K562 (cell line): Measurements from ENCODE around the gene SEPTIN1. TPM values are rescaled to one million over a fixed set of nuclear protein-coding genes. Genes with fewer than 3 reads are reported as not detected.

Source experiments
- ARID3A ChIP-seq: IDR thresholded peaks from 2 replicates; pipeline ENCODE4 v1.6.1; 2012; ENCODE audit warnings: low read depth, low read length, improper control_type of control experiment, borderline replicate concordance
- ARID4B ChIP-seq: sonication (generic); formaldehyde crosslinking; IDR thresholded peaks from 2 replicates; pipeline ENCODE4 v1.8.0; 2022; ENCODE audit warnings: mild to moderate bottlenecking, missing genetic modification reagents
- ATF2 ChIP-seq: sonication (generic); formaldehyde crosslinking; IDR thresholded peaks from 2 replicates; pipeline ENCODE4 v1.8.1; 2022; ENCODE audit warnings: missing genetic modification reagents
- E2F8 ChIP-seq: fragments of 450-650 bp; IDR thresholded peaks from 2 replicates; pipeline ENCODE4 v1.7.1; 2018; ENCODE audit warnings: mild to moderate bottlenecking, low read depth; ENCODE audit not compliant: partially characterized antibody
- IFI16 ChIP-seq: fragments of 250-450 bp; sonication (Bioruptor Pico); IDR thresholded peaks from 2 replicates; pipeline ENCODE4 v2.1.2; 2022; ENCODE audit warnings: mild to moderate bottlenecking, inconsistent platforms
- MTA3 ChIP-seq: fragments of 450-650 bp; formaldehyde crosslinking; IDR thresholded peaks from 2 replicates; pipeline ENCODE4 v1.6.1; 2017; ENCODE audit warnings: mild to moderate bottlenecking, borderline replicate concordance
- RBM15 ChIP-seq: fragments of 200-400 bp; formaldehyde crosslinking; IDR thresholded peaks from 2 replicates; pipeline ENCODE4 v1.6.1; 2018; ENCODE audit warnings: mild to moderate bottlenecking, low read length, moderate library complexity; ENCODE audit not compliant: insufficient read depth
- SFPQ ChIP-seq: fragments of 200-400 bp; formaldehyde crosslinking; IDR thresholded peaks from 2 replicates; pipeline ENCODE4 v1.6.1; 2017; ENCODE audit warnings: mild to moderate bottlenecking, low read depth, low read length, moderate library complexity
- SLC30A9 ChIP-seq: fragments of 250-450 bp; sonication (Bioruptor Pico); IDR thresholded peaks from 2 replicates; pipeline ENCODE4 v1.8.0; 2022; ENCODE audit warnings: mild to moderate bottlenecking, moderate library complexity
- TBL1XR1 ChIP-seq, 2 experiments: IDR thresholded peaks; 2 replicates each; pipeline ENCODE4 v1.6.1; 2012; ENCODE audit warnings: improper control_type of control experiment in 2 of 2, low read length in 2 of 2, mild to moderate bottlenecking in 1 of 2
- TSC22D4 ChIP-seq: fragments of 450-650 bp; IDR thresholded peaks from 2 replicates; pipeline ENCODE4 v1.6.1; 2016; ENCODE audit warnings: missing genetic modification characterization, missing biosample characterization, control low read depth
- polyA plus RNA-seq, 8 experiments: library from polyadenylated mRNA; depleted of rRNA in 4 of 8; stranded (reverse) in 5 of 8; unstranded in 3 of 8; fragments of >200 nt; fragmentation: Nextera tagmentation in 2 of 8; fragmentation: Illumina TruSeq in 1 of 8; extraction: Ambion mirVana in 2 of 8; extraction: Trizol in 1 of 8; gene quantifications; 2 replicates each; pipeline versions ENCODE4 v1.2.1 to v1.2.3, GENCODE V29; 2011 to 2014; ENCODE audit warnings: inconsistent platforms in 1 of 8, missing spikeins in 1 of 8
- total RNA-seq, 7 experiments: library from RNA; depleted of rRNA in 6 of 7; stranded (reverse); fragments of >200 nt in 6 of 7; fragmentation: Illumina TruSeq in 2 of 7; extraction: Trizol in 2 of 7; gene quantifications; 2 replicates each; pipeline versions ENCODE4 v1.2.1 to v1.2.3, GENCODE V29; 2011 to 2021; ENCODE audit warnings: low replicate concordance in 1 of 7

The SEPTIN1 gene
- total and polyA plus RNA-seq, 9 of the 15 experiments (the other 6 are each of a cell fraction or from before 2014, with no cell fraction given): 0.23 to 5.6 (median 1.7) TPM; not detected in 1

- TF ChIP-seq RBM15: no peak
- TF ChIP-seq ARID3A: no peak
- TF ChIP-seq SFPQ: no peak
- peak; percentile 57 for TF ChIP-seq E2F8
- no peak for TF ChIP-seq SLC30A9
- TF ChIP-seq IFI16: no peak
- no peak for TF ChIP-seq TSC22D4
- peak in 1 of 2 experiments; percentile 55; a peak in 1 of 4 replicates for TF ChIP-seq TBL1XR1 (IDR thresholded peaks at IDR 0.05; ENCODE audit: low read length in 2 of 2)
- TF ChIP-seq MTA3: peak; percentile 78
- TF ChIP-seq ATF2 (CRISPR knock-in tag): no peak
- TF ChIP-seq ARID4B (CRISPR knock-in tag): peak; percentile 76
These were observed 13.0 kb upstream of the SEPTIN1 start, which contains the start of gene ZNF48 (continued) for GRCh38 chr16:30395155-30395991.
